ENCODE results near the gene GSTM1.

Gene GSTM1

DNA sequence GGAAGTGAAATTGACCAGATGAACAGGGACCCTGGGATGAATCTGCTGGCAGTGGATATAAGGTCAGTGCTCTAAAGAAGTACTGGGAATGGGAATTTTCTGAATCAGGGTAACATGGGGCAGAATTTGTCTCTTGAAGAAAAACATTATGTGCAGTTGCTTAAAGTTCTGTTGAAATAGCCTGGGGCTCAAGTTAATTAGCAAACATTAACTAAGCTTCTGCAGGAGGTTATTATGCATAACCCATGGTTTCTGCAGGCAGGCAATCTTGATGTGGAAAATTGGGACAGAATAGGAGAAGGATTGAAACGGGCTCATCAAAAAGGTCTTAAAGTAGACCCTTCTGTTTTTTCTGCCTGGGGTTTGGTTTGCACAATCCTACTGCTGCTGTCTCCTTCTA is 38.4 kb downstream of the GSTM1 start:
- DNase-seq (ENCODE audit: low read depth in 3 of 3, low spot score in 1 of 3), result no peak

DNA sequence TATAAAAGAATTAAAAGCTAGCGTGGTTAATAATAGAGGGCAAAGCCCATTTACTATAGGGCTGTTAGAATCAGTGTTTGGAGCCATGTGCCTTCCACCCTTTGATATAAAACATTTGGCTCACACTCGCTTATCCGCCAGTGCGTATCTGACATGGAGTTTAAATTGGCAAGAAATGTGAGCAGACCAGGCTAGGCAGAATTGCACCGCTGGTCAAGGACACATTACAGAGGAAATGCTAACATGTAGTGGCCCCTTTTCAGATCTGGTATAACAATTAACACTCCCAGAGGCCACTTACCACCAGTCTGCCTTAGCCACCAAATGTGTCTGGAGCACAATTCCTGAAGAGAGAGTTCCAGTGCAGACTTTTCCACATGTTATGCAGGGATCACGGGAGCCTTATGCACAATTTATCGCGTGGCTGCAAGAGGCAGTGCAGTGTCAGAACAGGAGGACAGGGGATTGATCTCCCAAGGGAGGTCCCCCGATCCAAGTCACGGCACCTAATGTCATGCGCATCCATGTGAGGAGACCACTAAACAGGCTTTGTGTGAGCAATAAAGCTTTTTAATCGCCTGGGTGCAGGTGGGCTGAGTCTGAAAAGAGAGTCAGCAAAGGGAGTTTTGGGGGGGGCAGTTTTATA is 39.2 kb downstream of the GSTM1 start:
- no peak for DNase-seq (ENCODE audit: low read depth in 3 of 3, low spot score in 1 of 3)

DNA sequence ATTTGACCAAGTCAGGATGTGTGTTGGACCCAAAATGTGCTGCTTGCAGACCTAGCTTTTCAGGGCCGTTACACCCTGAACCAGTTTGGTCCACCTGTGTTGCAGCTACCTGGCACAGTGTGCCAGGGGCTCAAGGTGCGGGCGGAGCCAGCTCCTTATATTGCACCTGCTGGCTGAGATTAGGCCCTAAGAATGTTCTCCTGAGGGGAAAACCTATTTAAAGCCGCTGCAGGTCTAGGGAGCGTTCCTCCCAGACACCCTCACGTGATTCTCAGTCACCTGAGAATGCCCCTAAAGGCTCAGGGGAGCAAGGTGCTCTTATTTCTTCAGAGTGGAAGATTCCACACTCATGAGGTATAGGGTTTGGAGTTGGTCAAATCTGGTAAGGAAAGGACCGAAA is 41.3 kb downstream of the GSTM1 start:
- no peak for DNase-seq (ENCODE audit: low read depth in 3 of 3, low spot score in 1 of 3)

DNA sequence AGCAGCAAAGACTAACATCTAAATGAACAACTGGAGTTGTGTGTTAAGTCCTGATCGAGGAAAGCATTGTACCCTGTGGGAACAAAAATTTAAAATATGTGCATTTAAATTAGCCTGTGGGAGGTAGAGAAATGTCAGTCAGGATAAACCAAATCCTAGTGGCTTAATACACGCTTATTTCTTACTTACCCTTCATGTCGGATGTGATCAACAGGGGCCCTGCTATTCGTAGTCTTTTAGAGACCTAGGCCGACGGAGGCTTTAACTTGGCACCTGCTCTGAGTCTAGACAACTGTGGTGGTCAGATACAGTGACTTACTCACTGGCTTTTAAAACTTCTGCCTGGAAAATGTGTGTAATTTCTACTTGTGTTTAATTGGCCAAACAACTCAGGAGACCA is 43.0 kb downstream of the GSTM1 start:
- no peak for DNase-seq (ENCODE audit: low read depth in 3 of 3, low spot score in 1 of 3)

DNA sequence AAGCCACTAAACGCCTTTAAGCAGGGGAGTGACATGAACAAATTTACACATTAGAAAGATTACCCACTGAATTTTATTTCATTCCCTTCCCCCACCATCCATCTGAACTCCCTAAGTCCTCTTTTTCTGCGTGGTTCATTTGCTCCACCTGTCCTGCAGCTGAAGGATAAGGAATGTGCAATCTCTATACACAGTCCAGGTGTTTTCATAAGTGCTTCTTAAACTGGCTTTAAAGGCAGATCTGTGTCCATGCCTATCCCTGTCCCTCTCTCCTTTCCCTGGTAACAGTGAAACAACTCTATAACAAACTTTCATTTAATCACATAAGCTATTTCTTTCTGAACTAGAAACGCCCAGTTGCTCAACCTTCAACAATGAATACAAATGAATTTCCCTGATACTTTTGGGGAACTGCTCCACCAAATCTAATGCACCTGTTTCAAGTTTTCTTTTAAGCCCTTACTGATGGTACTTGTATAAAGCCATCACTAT is 44.8 kb downstream of the GSTM1 start:
- no peak for DNase-seq (ENCODE audit: low read depth in 3 of 3, low spot score in 1 of 3)

DNA sequence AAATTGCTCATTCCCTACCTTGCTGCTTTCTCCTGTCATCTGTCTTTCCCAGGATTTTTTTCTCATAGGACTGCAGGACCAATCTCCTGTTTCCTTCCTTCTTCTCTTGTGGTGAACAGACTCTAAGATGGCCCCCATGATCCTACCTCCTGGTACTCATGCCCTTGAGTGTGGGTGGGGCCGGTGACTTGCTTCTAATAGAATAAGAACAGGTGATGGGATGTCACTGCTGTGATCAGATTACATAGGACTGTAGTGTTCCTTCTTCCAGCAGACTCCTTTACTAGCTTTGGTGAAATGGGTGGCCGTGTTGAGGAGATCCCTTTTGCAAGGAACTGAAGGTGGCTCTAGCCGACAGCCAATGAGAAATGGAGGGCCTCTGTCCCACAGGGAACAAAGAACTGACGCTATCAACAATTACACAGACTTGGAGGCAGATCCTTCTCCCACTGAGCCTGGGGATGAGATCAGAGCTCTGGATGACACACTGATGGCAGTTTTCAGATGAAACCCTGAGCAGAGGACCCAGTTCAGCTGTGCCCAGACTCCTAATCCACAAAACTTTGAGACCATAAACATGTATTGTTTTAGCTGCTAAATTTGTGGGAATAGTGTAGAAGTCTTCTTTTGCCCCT is 45.7 kb downstream of the GSTM1 start:
- DNase-seq (ENCODE audit: low read depth in 3 of 3, low spot score in 1 of 3), result no peak

DNA sequence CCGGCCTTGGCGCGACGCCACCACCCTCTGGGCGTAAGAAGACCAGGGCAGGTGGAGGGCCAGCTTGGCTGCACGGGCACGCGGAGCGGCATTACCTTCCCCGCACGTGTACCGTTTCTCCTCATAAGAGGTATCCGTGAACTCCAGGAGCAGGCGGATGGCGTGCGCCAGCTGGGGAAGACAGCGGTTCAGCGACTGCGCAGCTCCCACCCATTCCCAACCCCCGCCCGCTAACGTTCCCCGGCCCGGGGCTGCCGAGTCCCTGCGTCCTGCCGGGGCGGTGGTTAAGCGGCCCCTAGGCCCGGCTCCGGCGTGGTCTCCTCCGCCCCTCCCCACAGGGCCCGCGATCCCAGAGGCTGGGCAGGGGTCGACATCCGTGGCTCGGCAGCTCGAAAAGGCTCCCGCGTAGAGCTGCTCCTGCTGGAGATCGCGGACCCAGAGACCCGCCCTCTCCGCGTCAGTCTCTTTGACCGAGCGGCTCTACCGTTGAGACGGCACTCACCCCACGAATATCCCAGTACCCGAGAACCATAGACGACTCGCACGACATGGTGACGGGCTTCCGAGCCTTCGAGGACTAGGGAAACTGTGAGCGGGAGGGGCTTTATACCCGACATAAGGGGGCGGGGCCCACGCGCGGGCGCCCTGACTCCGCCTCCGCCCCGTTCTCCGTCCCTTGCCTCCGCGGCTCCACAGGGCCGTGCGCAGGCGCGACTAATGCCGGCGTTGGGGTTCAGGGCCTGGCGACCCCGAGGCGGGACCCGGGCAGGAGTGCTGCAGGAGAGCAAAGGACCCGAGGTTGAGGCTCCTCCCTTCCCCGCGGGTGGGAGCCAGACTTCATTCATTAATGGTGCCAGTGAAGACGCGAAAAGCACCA is 52.4 kb downstream of the GSTM1 start:
- DNase-seq (ENCODE audit: low read depth in 3 of 3, low spot score in 1 of 3), result peak; percentile 58 to 79 (median 72)

DNA sequence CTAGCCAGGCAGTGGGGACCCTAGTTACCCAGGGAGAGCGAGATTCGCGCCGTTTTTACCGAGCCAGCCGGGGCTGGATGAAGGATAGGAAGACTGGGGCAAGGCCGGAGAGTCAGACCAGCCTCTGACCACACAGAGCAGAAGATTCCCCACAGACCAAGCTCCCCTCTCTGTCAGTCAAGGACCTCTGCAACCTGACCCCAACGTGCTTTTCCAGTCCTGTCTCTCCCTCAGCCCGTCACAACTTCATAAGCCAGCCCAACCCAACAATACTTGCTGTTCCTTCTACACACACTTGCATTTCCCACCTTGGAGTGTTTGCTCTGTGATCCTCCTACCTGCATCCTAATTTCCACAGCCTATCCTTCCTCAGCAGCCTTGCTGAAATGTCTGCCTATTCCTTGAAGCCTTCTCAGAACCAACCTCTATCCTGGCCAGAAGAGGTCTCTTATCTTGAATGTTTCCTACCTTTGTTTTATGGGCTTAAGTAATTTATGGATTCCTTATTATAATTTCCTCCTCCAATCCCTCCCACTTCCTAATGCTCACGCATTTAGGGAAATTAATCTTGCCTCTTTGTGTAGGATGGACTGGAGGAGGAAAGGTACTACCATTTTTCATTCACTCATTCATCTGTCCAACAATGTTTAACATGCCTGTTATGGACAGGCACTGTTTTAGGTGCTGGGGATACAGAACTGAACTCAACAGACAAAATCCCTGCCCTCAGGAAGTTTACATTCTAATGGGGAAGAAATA is 53.2 kb downstream of the GSTM1 start, which contains the start of gene GSTM3:
TSS of gene GSTM3 (minus strand) at position 424 of the 759 bp plus-strand sequence. CDS start 751 bp downstream, outside the sequence.
- no peak for DNase-seq (ENCODE audit: low read depth in 3 of 3, low spot score in 1 of 3)

All from stimulated activated CD4-positive, alpha-beta T cell treated with anti-CD3 and anti-CD28 coated beads, TNF-alpha, amount 100 ng/mL, for 1 hour (primary cell).